Measurements from ENCODE around the gene APOL3.

- TF ChIP-seq CTCF (IDR thresholded peaks at IDR 0.05) (no peak), POLR2A (IDR thresholded peaks at IDR 0.05) (no peak), EP300 (IDR thresholded peaks at IDR 0.05) (no peak)
These were observed 19.1 kb downstream of the APOL3 start for GRCh38 chr22:36141481-36141880.
